AG04450 (cell line): ENCODE measurements around the gene GPHN. TPM values are rescaled to one million over a fixed set of nuclear protein-coding genes. Genes with fewer than 3 reads are reported as not detected.
"Not testable (repeated sequence)": the region's sequence is repeated elsewhere in the genome, so short reads cannot be mapped to it uniquely, and the experiment has no call there.

Experiments used
- CTCF ChIA-PET: fragments of 300-600, 350-600 bp; formaldehyde crosslinking; extraction: SDS; loops from one replicate; lab custom pipeline; 2022; ENCODE audit warnings: antibody characterized with exemption, inconsistent platforms; lab: Charles Lee
- POLR2A ChIA-PET: fragments of 350-600 bp; formaldehyde crosslinking; extraction: SDS; loops from one replicate; lab custom pipeline; 2021; ENCODE audit warnings: antibody characterized with exemption, inconsistent platforms; lab: Yijun Ruan, JAX
- DNase-seq: peaks from one replicate; pipeline ENCODE4 v3.0.0-alpha.2; 2011; ENCODE audit warnings: low read depth, low spot score
- H3K27ac ChIP-seq: one replicate; pipeline ENCODE4 v1.5.1; 2012; ENCODE audit warnings: low read depth, low read length, control low read depth
- H3K27me3 ChIP-seq: one replicate; pipeline ENCODE4 v1.6.0; 2012; ENCODE audit warnings: low read length; ENCODE audit not compliant: control insufficient read depth, insufficient read depth
- H3K4me3 ChIP-seq: 2 replicates; pipeline ENCODE4 v1.5.1; 2011; ENCODE audit warnings: mild to moderate bottlenecking, low read depth, low read length, control low read depth
- H3K9me3 ChIP-seq: 2 replicates; pipeline ENCODE4 v1.5.1; 2012; ENCODE audit warnings: low read length; ENCODE audit not compliant: control insufficient read depth, insufficient read depth
- CTCF ChIP-seq: IDR thresholded peaks from 2 replicates; pipeline ENCODE4 v1.5.1; 2011; ENCODE audit warnings: low read depth, low read length, control low read depth, inconsistent platforms
- polyA plus RNA-seq: library from polyadenylated mRNA; depleted of rRNA; stranded (reverse); fragments of >200 nt; gene quantifications from 2 replicates; pipeline ENCODE4 v1.2.3, GENCODE V29; 2011

Gene GPHN
- polyA plus RNA-seq, 1 experiment = 7.7 TPM

GRCh38 chr14:66572826-66573225, 64.9 kb downstream of the GPHN start:
- no peak overlapping the region for H3K4me3 ChIP-seq
- CTCF ChIA-PET = no interaction called here
- POLR2A ChIA-PET = no interaction called here
- no peak for TF ChIP-seq CTCF
- H3K27me3 ChIP-seq = no peaks in the 10 kb centered on the region
- H3K27ac ChIP-seq = no peak overlapping the region
- DNase-seq = no peak
- H3K9me3 ChIP-seq = peaks cover 7% of the 10 kb centered on the region

GRCh38 chr14:66575014-66575413, 67.1 kb downstream of the GPHN start:
- DNase-seq = no peak
- H3K4me3 ChIP-seq = no peak overlapping the region
- H3K27ac ChIP-seq = no peak overlapping the region
- CTCF ChIA-PET = interaction anchor here (1.3 kb wide), 1 partner anchor 50 kb away, joined by 3 read pairs; no protein-coding TSS in a partner anchor
- no peaks in the 10 kb centered on the region for H3K27me3 ChIP-seq
- peaks cover 7% of the 10 kb centered on the region for H3K9me3 ChIP-seq
- POLR2A ChIA-PET = no interaction called here
- TF ChIP-seq CTCF = no peak

- POLR2A ChIA-PET = no interaction called here
- no peak for TF ChIP-seq CTCF
- Histone ChIP-seq H3K9me3 (peaks cover 7% of the 10 kb centered on the region), H3K27ac (no peak overlapping the region), H3K4me3 (no peak overlapping the region), H3K27me3 (no peaks in the 10 kb centered on the region)
- no peak for DNase-seq
- CTCF ChIA-PET = interaction anchor here (1.3 kb wide), 1 partner anchor 49 kb away, joined by 3 read pairs; no protein-coding TSS in a partner anchor
Measured at GRCh38 chr14:66575939-66576338, 68.0 kb downstream of the GPHN start.

DNA sequence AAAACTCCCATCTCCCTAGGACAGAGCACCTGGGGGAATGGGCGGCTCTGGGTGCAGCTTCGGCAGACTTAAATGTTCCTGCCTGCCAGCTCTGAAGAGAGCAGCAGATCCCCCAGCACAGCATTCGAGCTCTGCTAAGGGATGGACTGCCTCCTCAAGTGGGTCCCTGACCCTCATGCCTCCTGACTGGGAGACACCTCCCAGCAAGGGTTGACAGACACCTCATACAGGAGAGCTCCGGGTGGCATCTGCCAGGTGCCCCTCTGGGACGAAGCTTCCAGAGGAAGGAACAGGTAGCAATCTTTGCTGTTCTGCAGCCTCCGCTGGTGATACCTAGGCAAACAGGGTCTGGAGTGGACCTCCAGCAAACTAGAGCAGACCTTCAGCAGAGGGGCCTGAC, 79.8 kb downstream of the GPHN start:
- POLR2A ChIA-PET, CTCF ChIA-PET, H3K9me3 ChIP-seq, H3K27me3 ChIP-seq, H3K27ac ChIP-seq, H3K4me3 ChIP-seq, DNase-seq: not testable (repeated sequence)

- Histone ChIP-seq H3K4me3 (no peak overlapping the region), H3K27me3 (no peaks in the 10 kb centered on the region), H3K27ac (no peak overlapping the region), H3K9me3 (peaks cover 7% of the 10 kb centered on the region)
- no peak for TF ChIP-seq CTCF
- CTCF ChIA-PET = no interaction called here
- POLR2A ChIA-PET = no interaction called here
- DNase-seq = no peak
Measured at GRCh38 chr14:66595394-66595793, 87.4 kb downstream of the GPHN start.
